Endodermal cell (in vitro differentiated cells): ENCODE measurements around the gene NEB. TPM values are rescaled to one million over a fixed set of nuclear protein-coding genes. Genes with fewer than 3 reads are reported as not detected.
A peak's percentile ranks its signal among the peaks of the same experiment; 100 is the strongest.

Experiments
- DNase-seq: peaks from one replicate; pipeline ENCODE4 v3.0.0-alpha.2; 2017
- H3K27ac ChIP-seq: 2 replicates; pipeline ENCODE4 v1.5.1; 2013; ENCODE audit warnings: mild to moderate bottlenecking, low read depth, low read length, moderate library complexity
- H3K27me3 ChIP-seq: 2 replicates; pipeline ENCODE4 v1.6.1; 2013; ENCODE audit warnings: mild to moderate bottlenecking, low read length, moderate library complexity; ENCODE audit not compliant: insufficient read depth, control insufficient read depth, poor library complexity, severe bottlenecking
- H3K36me3 ChIP-seq: 2 replicates; pipeline ENCODE4 v1.7.0; 2013; ENCODE audit warnings: mild to moderate bottlenecking, low read length, moderate library complexity; ENCODE audit not compliant: control insufficient read depth, insufficient read depth
- H3K4me1 ChIP-seq: one replicate; pipeline ENCODE4 v1.7.0; 2013; ENCODE audit warnings: low read length; ENCODE audit not compliant: control insufficient read depth, insufficient read depth
- H3K4me3 ChIP-seq: 2 replicates; pipeline ENCODE4 v1.5.1; 2013; ENCODE audit warnings: mild to moderate bottlenecking, low read length, moderate library complexity
- H3K9ac ChIP-seq: 2 replicates; pipeline ENCODE4 v1.6.1; 2013; ENCODE audit warnings: mild to moderate bottlenecking, low read length, moderate library complexity; ENCODE audit not compliant: poor library complexity, severe bottlenecking; ENCODE audit errors: extremely low read depth
- H3K9me3 ChIP-seq: 2 replicates; pipeline ENCODE4 v1.6.1; 2013; ENCODE audit warnings: mild to moderate bottlenecking, low read length, moderate library complexity; ENCODE audit not compliant: control insufficient read depth
- H3K27ac Mint-ChIP-seq: 2 replicates; pipeline ENCODE4 v1.8.0; 2020; ENCODE audit warnings: mixed read lengths
- H3K27me3 Mint-ChIP-seq: 2 replicates; pipeline ENCODE4 v1.8.0; 2021; ENCODE audit warnings: mild to moderate bottlenecking, mixed read lengths; ENCODE audit not compliant: insufficient read depth
- H3K36me3 Mint-ChIP-seq: 2 replicates; pipeline ENCODE4 v1.8.0; 2020; ENCODE audit warnings: low read depth, mixed read lengths
- H3K4me1 Mint-ChIP-seq: 2 replicates; pipeline ENCODE4 v1.8.0; 2020; ENCODE audit warnings: mixed read lengths
- H3K4me3 Mint-ChIP-seq: 2 replicates; pipeline ENCODE4 v1.8.0; 2020; ENCODE audit warnings: mild to moderate bottlenecking, moderate library complexity, mixed read lengths
- H3K9me3 Mint-ChIP-seq: 2 replicates; pipeline ENCODE4 v1.8.0; 2020; ENCODE audit warnings: mild to moderate bottlenecking, mixed read lengths
- CTCF ChIP-seq: fragments of 200-600 bp; sonication (generic); conservative IDR thresholded peaks from 2 replicates; pipeline ENCODE4 v1.5.0; 2021; ENCODE audit warnings: antibody characterized with exemption, mild to moderate bottlenecking
- WGBS, 2 experiments: methylation state at CpG; one replicate each; pipeline versions ENCODE4 v1.1.5 to v1.1.7; 2013; ENCODE audit warnings: missing lambda C conversion rate in 2 of 2, mixed read lengths in 1 of 2; ENCODE audit not compliant: insufficient coverage in 1 of 2, insufficient read length in 1 of 2; 5-methylcytosine and 5-hydroxymethylcytosine counted together
- total RNA-seq, 2 donors: library from RNA; stranded (reverse); fragmentation: NEBNext Ultra II Directional in 1 of 2; extraction: Animal tissue kit (Norgen Biotek cat#: 25700) in 1 of 2; gene quantifications; 2 replicates in 1 of 2; 3 replicates in 1 of 2; pipeline ENCODE4 v1.2.1, GENCODE V29; 2021

The NEB gene
- total RNA-seq, 2 donors from 2014 or later = 4.4 to 5.4 TPM

GRCh38 chr2:151506170-151506569, 228.1 kb downstream of the NEB start:
- no peak for TF ChIP-seq CTCF
- Mint-ChIP-seq H3K27me3 (no peaks in the 10 kb centered on the region), H3K4me1 (peaks cover 2% of the 10 kb centered on the region), H3K36me3 (peaks cover 1% of the 10 kb centered on the region), H3K27ac (no peak overlapping the region), H3K4me3 (no peak overlapping the region), H3K9me3 (no peaks in the 10 kb centered on the region)
- Histone ChIP-seq H3K27me3 (no peaks in the 10 kb centered on the region), H3K4me3 (no peak overlapping the region), H3K9me3 (no peaks in the 10 kb centered on the region), H3K4me1 (no peaks in the 10 kb centered on the region), H3K27ac (no peak overlapping the region), H3K9ac (no peak overlapping the region), H3K36me3 (no peaks in the 10 kb centered on the region)
- no peak for DNase-seq
- WGBS, 2 experiments = 93 to 100% methylated on average over 3 to 4 of the region's 4 CpGs

DNA sequence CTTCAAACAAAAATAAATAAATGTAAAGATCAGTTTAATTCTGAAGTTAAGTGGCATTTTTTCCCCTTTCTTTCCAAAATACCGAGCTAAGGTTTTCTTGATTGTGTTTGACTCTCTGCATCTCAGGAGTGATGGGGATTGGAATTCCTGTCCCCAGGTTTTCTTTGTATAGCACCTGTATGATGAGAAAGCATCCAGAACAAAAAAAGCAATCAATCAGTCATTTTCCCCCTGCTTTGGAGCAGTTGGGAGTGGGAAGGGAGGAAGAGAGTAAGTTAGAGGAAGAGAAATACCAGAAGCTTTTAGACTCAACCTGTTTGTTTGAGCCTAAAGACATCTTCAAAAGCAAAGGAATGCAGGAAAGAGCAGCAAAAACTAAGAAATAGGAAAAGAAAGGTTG, 236.1 kb downstream of the NEB start:
- H3K27me3 Mint-ChIP-seq = no peaks in the 10 kb centered on the region
- DNase-seq = no peak

DNA sequence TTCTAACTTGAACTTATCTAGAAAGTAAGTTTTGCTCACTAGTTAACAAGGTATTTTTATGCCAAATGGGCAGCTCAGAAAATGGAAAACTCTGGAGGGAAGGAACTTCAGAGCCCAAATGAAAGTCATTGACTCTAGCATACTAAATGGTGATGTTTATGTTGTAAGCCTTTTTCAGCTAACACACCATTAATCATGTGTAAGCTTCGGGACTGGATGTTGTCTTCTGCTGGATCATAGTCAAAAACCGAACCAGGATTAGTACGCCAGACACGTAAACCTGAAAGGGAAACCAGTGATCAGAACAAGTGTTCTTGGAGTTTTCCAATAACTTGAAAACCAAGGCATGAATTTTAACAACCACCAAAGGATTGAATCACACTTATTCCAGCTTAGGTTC, 242.8 kb downstream of the NEB start:
- TF ChIP-seq CTCF = no peak
- Histone ChIP-seq H3K27me3 (no peaks in the 10 kb centered on the region), H3K36me3 (peaks cover 7% of the 10 kb centered on the region), H3K4me3 (peak overlapping the region; percentile 37), H3K4me1 (peaks cover 11% of the 10 kb centered on the region), H3K9ac (no peak overlapping the region), H3K27ac (no peak overlapping the region), H3K9me3 (no peaks in the 10 kb centered on the region)
- Mint-ChIP-seq H3K36me3 (peaks cover 7% of the 10 kb centered on the region), H3K4me1 (peaks cover 9% of the 10 kb centered on the region), H3K4me3 (no peak overlapping the region), H3K27ac (no peak overlapping the region), H3K27me3 (no peaks in the 10 kb centered on the region), H3K9me3 (no peaks in the 10 kb centered on the region)
- WGBS, 2 experiments = 85 to 90% methylated on average over 2 to 4 of the region's 4 CpGs
- no peak for DNase-seq

More for the DNA sequence above, 236.1 kb downstream of the NEB start:
- no peaks in the 10 kb centered on the region for H3K36me3 ChIP-seq
- H3K4me1 Mint-ChIP-seq = peaks cover 7% of the 10 kb centered on the region
- WGBS, 2 experiments = 50% methylated on average over 1 of the region's 1 CpG; no CpG with 5 or more reads in 1 of the 2 experiments
- H3K4me3 Mint-ChIP-seq = no peak overlapping the region
- no peak overlapping the region for H3K27ac Mint-ChIP-seq
- H3K4me1 ChIP-seq = no peaks in the 10 kb centered on the region
- H3K9me3 Mint-ChIP-seq = no peaks in the 10 kb centered on the region
- no peak for TF ChIP-seq CTCF
- no peak overlapping the region for H3K9ac ChIP-seq
- H3K27me3 ChIP-seq = no peaks in the 10 kb centered on the region
- H3K4me3 ChIP-seq = no peak overlapping the region
- peaks cover 7% of the 10 kb centered on the region for H3K36me3 Mint-ChIP-seq
- H3K9me3 ChIP-seq = no peaks in the 10 kb centered on the region
- H3K27ac ChIP-seq = no peak overlapping the region
